GM18526 (cell line): ENCODE data around the gene POTEC.
"Not testable (repeated sequence)": the region's sequence is repeated elsewhere in the genome, so short reads cannot be mapped to it uniquely, and the experiment has no call there.

ENCODE experiments used
- POLR2A ChIP-seq: IDR thresholded peaks from 3 replicates; pipeline ENCODE4 v1.6.1; 2011; ENCODE audit not compliant: insufficient read length; ENCODE audit errors: extremely low read depth

The POTEC gene

DNA sequence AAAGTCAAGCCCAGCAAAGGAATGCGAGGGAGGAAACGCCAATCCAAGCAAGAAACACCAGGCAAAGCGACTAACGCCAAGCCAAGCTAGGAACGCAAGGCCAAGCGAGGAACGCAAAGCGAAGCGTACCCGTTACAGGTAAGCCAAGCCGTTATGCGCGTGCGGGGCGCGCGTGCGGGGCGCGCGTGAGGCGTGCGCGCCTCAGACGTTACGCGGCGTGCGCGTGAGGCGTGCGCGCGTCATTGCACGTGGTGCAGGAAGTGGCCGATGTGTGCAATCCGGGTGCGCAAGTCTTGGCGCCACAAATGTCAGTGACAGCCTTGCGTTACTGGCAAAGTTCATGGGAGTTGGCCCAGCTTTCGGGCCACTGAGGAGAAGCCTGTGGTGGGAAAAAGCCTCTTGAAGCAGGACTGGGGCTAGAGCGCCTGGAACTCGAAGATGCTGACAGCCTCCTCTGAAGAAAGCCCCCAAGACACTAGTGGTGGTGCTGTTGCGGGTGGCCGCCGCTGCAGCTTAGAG, at the start of gene POTEC:
Gene POTEC (minus strand): TSS at position 155 of the 519 bp plus-strand sequence. CDS start 454 bp downstream, outside the sequence.
- not testable (repeated sequence) for TF ChIP-seq POLR2A

DNA sequence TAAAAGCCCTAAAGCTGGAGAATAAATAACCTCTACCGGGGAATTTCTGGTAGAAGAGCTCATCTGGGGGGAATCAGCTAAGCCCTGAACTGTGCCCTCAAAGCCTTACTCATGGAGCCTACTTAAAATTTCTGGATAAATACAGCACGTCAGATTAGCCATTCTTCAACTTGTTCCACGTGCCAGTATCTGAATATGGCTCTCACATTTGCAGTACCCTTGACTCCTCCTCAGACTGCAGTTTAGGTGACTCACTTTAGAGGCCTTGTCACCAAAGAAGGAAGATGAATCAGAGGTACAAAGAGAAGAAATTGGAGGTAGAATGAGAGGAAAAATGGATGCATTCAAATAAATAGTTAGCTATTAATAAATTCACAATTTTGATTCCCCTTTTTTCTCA, 34.6 kb upstream of the POTEC start:
- TF ChIP-seq POLR2A = no peak
